HCT116 (cell line): ENCODE results near the gene XPO1. TPM values are rescaled to one million over a fixed set of nuclear protein-coding genes. Genes with fewer than 3 reads are reported as not detected.
"Not testable (repeated sequence)": the region's sequence is repeated elsewhere in the genome, so short reads cannot be mapped to it uniquely, and the experiment has no call there.

ENCODE experiments used
- ATAC-seq: fragments of 200-7000 bp; cut with Tn5 transposase; 2 replicates; pipeline ENCODE4 v1.9.1; 2020; ENCODE audit warnings: mild to moderate bottlenecking, moderate library complexity
- BruUV-seq: library from RNA; stranded (reverse); fragments of 400-500 nt; replicated peaks from 2 replicates; lab custom pipeline; 2021; lab: Mats Ljungman, UMichigan
- CTCF ChIA-PET: fragments of 300-600 bp; sonication (Branson Sonifier 250); formaldehyde crosslinking; loops from one replicate; lab custom pipeline; 2021; ENCODE audit warnings: antibody characterized with exemption; lab: Charles Lee
- POLR2A ChIA-PET: fragments of 300-600, 350-600 bp; sonication (Branson Sonifier 250); formaldehyde crosslinking; loops from one replicate; lab custom pipeline; 2021; ENCODE audit warnings: antibody characterized with exemption; lab: Charles Lee
- RAD21 ChIA-PET, 2 experiments: fragments of 300-600 bp; sonication (Branson Sonifier 250); formaldehyde crosslinking; loops; one replicate each; lab custom pipeline; 2023; ENCODE audit warnings: low total read pairs in 2 of 2; ENCODE audit not compliant: uncharacterized antibody in 2 of 2, unreplicated experiment in 2 of 2, low non-redundant PET in 1 of 2; lab: Charles Lee
- DNase-seq: peaks from one replicate; pipeline ENCODE4 v3.0.0-alpha.2; 2010; ENCODE audit warnings: low read depth, low spot score
- H2AFZ ChIP-seq: fragments of 200-600 bp; shearing (Covaris generic), sonication (generic); 2 replicates; pipeline ENCODE4 v1.6.1; 2017; ENCODE audit warnings: low read depth, mixed run types, mixed read lengths, antibody characterized with exemption, low read length; ENCODE audit not compliant: poor library complexity, severe bottlenecking
- H3K27ac ChIP-seq: 2 replicates; pipeline ENCODE4 v1.5.1; 2012; ENCODE audit warnings: low read depth, low read length
- H3K27me3 ChIP-seq: fragments of 200-600 bp; sonication (generic); 2 replicates; pipeline ENCODE4 v1.6.1; 2016; ENCODE audit warnings: mixed run types, low read length, mixed read lengths; ENCODE audit not compliant: insufficient read depth
- H3K36me3 ChIP-seq, 2 experiments: fragments of 200-500 bp in 1 of 2; fragments of 200-600 bp in 1 of 2; sonication (Bioruptor generic) in 1 of 2; sonication (generic) in 1 of 2; 2 replicates each; pipeline versions ENCODE4 v1.5.1 to v1.6.1; 2014 to 2016; ENCODE audit warnings: low read length in 2 of 2, inconsistent platforms in 1 of 2, mixed read lengths in 1 of 2, mixed run types in 1 of 2; ENCODE audit not compliant: insufficient read depth in 2 of 2, control insufficient read depth in 1 of 2
- H3K4me1 ChIP-seq, 2 experiments: fragments of 200-600 bp in 1 of 2; sonication (generic) in 1 of 2; 2 replicates each; pipeline versions ENCODE4 v1.5.1 to v1.6.1; 2012 to 2017; ENCODE audit warnings: low read length in 2 of 2, inconsistent platforms in 1 of 2, mild to moderate bottlenecking in 1 of 2, mixed read lengths in 1 of 2, mixed run types in 1 of 2, moderate library complexity in 1 of 2; ENCODE audit not compliant: insufficient read depth in 2 of 2, control insufficient read depth in 1 of 2
- H3K4me2 ChIP-seq: fragments of 200-600 bp; sonication (generic); 2 replicates; pipeline ENCODE4 v1.6.1; 2017; ENCODE audit warnings: mixed run types, low read length, mixed read lengths
- H3K4me3 ChIP-seq, 2 experiments: fragments of 200-600 bp in 1 of 2; sonication (generic) in 1 of 2; replicated peaks in 1 of 2; 2 replicates each; pipeline ENCODE4 v1.5.1; 2011 to 2016; ENCODE audit warnings: low read length in 2 of 2, control low read depth in 1 of 2, low read depth in 1 of 2, mild to moderate bottlenecking in 1 of 2, mixed read lengths in 1 of 2, mixed run types in 1 of 2
- H3K79me2 ChIP-seq: fragments of 200-600 bp; sonication (generic); 2 replicates; pipeline ENCODE4 v1.6.1; 2017; ENCODE audit warnings: mild to moderate bottlenecking, mixed run types, low read length, moderate library complexity, mixed read lengths; ENCODE audit not compliant: insufficient read depth
- H3K9ac ChIP-seq: fragments of 200-600 bp; sonication (generic); 2 replicates; pipeline ENCODE4 v1.6.1; 2016; ENCODE audit warnings: low read length, mixed read lengths
- H3K9me2 ChIP-seq: fragments of 200-600 bp; sonication (generic), shearing (Covaris generic); 2 replicates; pipeline ENCODE4 v1.6.1; 2017; ENCODE audit warnings: mixed run types, mild to moderate bottlenecking, moderate library complexity; ENCODE audit not compliant: insufficient read depth
- H3K9me3 ChIP-seq, 2 experiments: fragments of 200-500 bp in 1 of 2; fragments of 200-600 bp in 1 of 2; sonication (Bioruptor generic) in 1 of 2; sonication (generic) in 1 of 2; 2 replicates each; pipeline ENCODE4 v1.6.1; 2014 to 2017; ENCODE audit warnings: low read length in 2 of 2, mixed read lengths in 2 of 2, inconsistent platforms in 1 of 2, low read depth in 1 of 2, mild to moderate bottlenecking in 1 of 2, mixed run types in 1 of 2, moderate library complexity in 1 of 2; ENCODE audit not compliant: control insufficient read depth in 1 of 2, insufficient read depth in 1 of 2
- H4K20me1 ChIP-seq: fragments of 200-600 bp; sonication (generic), shearing (Covaris generic); 2 replicates; pipeline ENCODE4 v1.6.1; 2017; ENCODE audit warnings: mixed run types, mild to moderate bottlenecking, moderate library complexity; ENCODE audit not compliant: insufficient read depth
- ATF3 ChIP-seq: IDR thresholded peaks from 2 replicates; pipeline ENCODE4 v1.6.1; 2012
- EGR1 ChIP-seq: IDR thresholded peaks from 2 replicates; pipeline ENCODE4 v1.6.1; 2012; ENCODE audit warnings: low read depth
- ELF1 ChIP-seq: IDR thresholded peaks from 2 replicates; pipeline ENCODE4 v1.6.1; 2012; ENCODE audit warnings: low read depth, borderline replicate concordance
- EZH2phosphoT487 ChIP-seq: fragments of 200-600 bp; IDR thresholded peaks from 2 replicates; pipeline ENCODE4 v1.6.1; 2018; ENCODE audit warnings: antibody characterized with exemption, borderline replicate concordance
- POLR2A ChIP-seq: IDR thresholded peaks from 2 replicates; pipeline ENCODE4 v1.7.0; 2011; ENCODE audit warnings: borderline replicate concordance; ENCODE audit not compliant: insufficient read depth, insufficient read length; ENCODE audit errors: extremely low read depth
- SIN3A ChIP-seq: IDR thresholded peaks from 2 replicates; pipeline ENCODE4 v1.6.1; 2012; ENCODE audit warnings: low read depth
- TCF7L2 ChIP-seq: IDR thresholded peaks from 2 replicates; pipeline ENCODE4 v1.7.0; 2011; ENCODE audit warnings: borderline replicate concordance, inconsistent platforms; ENCODE audit not compliant: insufficient read depth, insufficient read length; ENCODE audit errors: extremely low read depth
- intact Hi-C: fragments of 100-400 bp; cut with micrococcal nuclease; formaldehyde crosslinking; loops from 2 replicates; pipeline ENCODE4 v1.10.0; 2022
- total RNA-seq: library from RNA; stranded (reverse); gene quantifications from one replicate; pipeline ENCODE4 v1.2.1, GENCODE V29; 2021; ENCODE audit not compliant: unreplicated experiment

The XPO1 gene
- total RNA-seq, 1 experiment from 2014 or later: 184 TPM

- intact Hi-C loops: no loop called here
- no peak overlapping the region for H3K9ac ChIP-seq
- ATAC-seq (no peak), DNase-seq (no peak)
- no peaks in the 10 kb centered on the region; the same call in 1 of the 2 replicates for H4K20me1 ChIP-seq
- peaks cover 10 to 31% of the 10 kb centered on the region in 2 experiments for H3K4me1 ChIP-seq
- H2AFZ ChIP-seq: no peak overlapping the region
- no TSS peak for BruUV-seq
- H3K36me3 ChIP-seq: no peaks in the 10 kb centered on the region
- ChIA-PET POLR2A (no interaction called here), RAD21 (no interaction called here), CTCF (no interaction called here)
- H3K27ac ChIP-seq: no peak overlapping the region
- H3K79me2 ChIP-seq: peaks cover 100% of the 10 kb centered on the region
- H3K9me2 ChIP-seq: no peaks in the 10 kb centered on the region
- H3K27me3 ChIP-seq: no peaks in the 10 kb centered on the region
- H3K4me3 ChIP-seq: no peak overlapping the region
- TF ChIP-seq TCF7L2: no peak
- TF ChIP-seq ATF3: no peak
- no peak for TF ChIP-seq SIN3A
- TF ChIP-seq POLR2A: no peak
- H3K4me2 ChIP-seq: no peak overlapping the region
- H3K9me3 ChIP-seq: no peaks in the 10 kb centered on the region
These were observed 81.3 kb downstream of the XPO1 start for GRCh38 chr2:61456746-61457420.

GRCh38 chr2:61456070-61456745 lies 81.9 kb downstream of the XPO1 start:
- no TSS peak for BruUV-seq
- Histone ChIP-seq H3K9me3 (no peaks in the 10 kb centered on the region), H3K79me2 (peaks cover 100% of the 10 kb centered on the region), H3K27ac (no peak overlapping the region), H3K9ac (no peak overlapping the region), H3K36me3 (no peaks in the 10 kb centered on the region), H3K4me2 (no peak overlapping the region), H4K20me1 (no peaks in the 10 kb centered on the region), H3K4me1 (peaks cover 10 to 31% of the 10 kb centered on the region in 2 experiments), H3K4me3 (no peak overlapping the region), H3K27me3 (no peaks in the 10 kb centered on the region), H2AFZ (no peak overlapping the region), H3K9me2 (no peaks in the 10 kb centered on the region)
- RAD21 ChIA-PET: no interaction called here
- DNase-seq: no peak
- no peak for ATAC-seq
- CTCF ChIA-PET: no interaction called here
- POLR2A ChIA-PET: no interaction called here
- intact Hi-C loops: no loop called here
- TF ChIP-seq EZH2phosphoT487 (no peak), ELF1 (no peak), EGR1 (no peak)

- intact Hi-C loops, RAD21 ChIA-PET, H3K36me3 ChIP-seq, BruUV-seq, H3K27ac ChIP-seq, H3K4me3 ChIP-seq, H3K9me3 ChIP-seq, POLR2A ChIA-PET, H2AFZ ChIP-seq, H4K20me1 ChIP-seq, DNase-seq, ATAC-seq, H3K9me2 ChIP-seq, H3K27me3 ChIP-seq, H3K9ac ChIP-seq, CTCF ChIA-PET, H3K4me2 ChIP-seq: not testable (repeated sequence)
- Histone ChIP-seq H3K4me1 (peaks cover 5 to 23% of the 10 kb centered on the region in 2 experiments), H3K79me2 (peaks cover 100% of the 10 kb centered on the region)
These were observed 83.2 kb downstream of the XPO1 start for GRCh38 chr2:61454972-61455371.
